ENCODE data around the gene L3MBTL3. TPM values are rescaled to one million over a fixed set of nuclear protein-coding genes. Genes with fewer than 3 reads are reported as not detected.

The L3MBTL3 gene
- total RNA-seq, 2 experiments from 2014 or later: 29.0 to 30.1 TPM

- Histone ChIP-seq H3K4me1 (ENCODE audit: insufficient read depth, low read length) (peaks cover 14% of the 10 kb centered on the region), H3K27ac (ENCODE audit: low read depth in 1 of 2, low read length in 2 of 2) (peak overlapping the region; percentile 31 to 71), H3K27me3 (ENCODE audit: control insufficient read depth in 1 of 2, insufficient read depth in 2 of 2, low read length in 2 of 2) (no peaks in the 10 kb centered on the region), H3K4me3 (ENCODE audit: low read length) (peak overlapping the region; percentile 91), H3K9me3 (ENCODE audit: control insufficient read depth in 1 of 2, insufficient read depth in 1 of 2, low read length in 2 of 2) (no peaks in the 10 kb centered on the region), H3K36me3 (ENCODE audit: insufficient read depth, low read length) (peaks cover 8% of the 10 kb centered on the region)
- ChIA-PET CTCF (interaction anchor here (0.7 to 1.8 kb wide), 22 partner anchors 8 to 523 kb away, joined by 3 to 13 read pairs (median 4); no protein-coding TSS in a partner anchor), POLR2A (interaction anchor here (0.7 to 3.5 kb wide), 12 partner anchors 9 to 531 kb away, joined by 3 to 33 read pairs (median 4); no protein-coding TSS in a partner anchor)
- peak; percentile 75 for TF ChIP-seq CTCF (IDR thresholded peaks at IDR 0.05)
- DNase-seq (peak; percentile 64 to 92 (median 68)), ATAC-seq (ENCODE audit: poor library complexity) (peak; percentile 51)
- Mint-ChIP-seq H3K27ac (peak overlapping the region; percentile 96), H3K36me3 (ENCODE audit: low read depth) (peaks cover 29% of the 10 kb centered on the region), H3K27me3 (no peaks in the 10 kb centered on the region), H3K4me1 (ENCODE audit: low read depth) (peaks cover 51% of the 10 kb centered on the region), H3K4me3 (peak overlapping the region; percentile 100), H3K9me3 (no peaks in the 10 kb centered on the region)
- intact Hi-C loops (cut with DNase I, micrococcal nuclease): loop anchor here (1.0 to 5.0 kb wide), 7 partner anchors 84 to 524 kb away; no protein-coding TSS in a partner anchor
Measured at GRCh38 chr6:130020907-130021629, 2.7 kb downstream of the L3MBTL3 start.

- H3K36me3 ChIP-seq (ENCODE audit: insufficient read depth, low read length): peaks cover 8% of the 10 kb centered on the region
- peaks cover 23% of the 10 kb centered on the region for H3K4me1 ChIP-seq (ENCODE audit: insufficient read depth, low read length)
- no peak for TF ChIP-seq CTCF (IDR thresholded peaks at IDR 0.05)
- no peak overlapping the region for H3K4me3 Mint-ChIP-seq
- intact Hi-C loops (cut with DNase I, micrococcal nuclease): no loop called here
- peaks cover 15% of the 10 kb centered on the region for H3K36me3 Mint-ChIP-seq (ENCODE audit: low read depth)
- no peak for DNase-seq
- no peak overlapping the region for H3K4me3 ChIP-seq (ENCODE audit: low read length)
- CTCF ChIA-PET: no interaction called here
- H3K4me1 Mint-ChIP-seq (ENCODE audit: low read depth): peaks cover 75% of the 10 kb centered on the region
- H3K27ac ChIP-seq (ENCODE audit: low read depth in 1 of 2, low read length in 2 of 2): peak overlapping the region in 1 of 2 donors; percentile 70
- no peaks in the 10 kb centered on the region for H3K9me3 ChIP-seq (ENCODE audit: control insufficient read depth in 1 of 2, insufficient read depth in 1 of 2, low read length in 2 of 2)
- H3K27ac Mint-ChIP-seq: peak overlapping the region; percentile 89
- ATAC-seq (ENCODE audit: poor library complexity): no peak
- H3K27me3 ChIP-seq (ENCODE audit: control insufficient read depth in 1 of 2, insufficient read depth in 2 of 2, low read length in 2 of 2): no peaks in the 10 kb centered on the region
- no peaks in the 10 kb centered on the region for H3K27me3 Mint-ChIP-seq
- POLR2A ChIA-PET: interaction anchor here (0.6 to 0.9 kb wide), 2 partner anchors 245 to 525 kb away, joined by 3 read pairs; no protein-coding TSS in a partner anchor
- H3K9me3 Mint-ChIP-seq: no peaks in the 10 kb centered on the region
Measured at GRCh38 chr6:130026859-130027258, 8.5 kb downstream of the L3MBTL3 start.

- H3K27me3 Mint-ChIP-seq: no peaks in the 10 kb centered on the region
- peak overlapping the region; percentile 89 for H3K27ac Mint-ChIP-seq
- no peak for TF ChIP-seq CTCF (IDR thresholded peaks at IDR 0.05)
- H3K27me3 ChIP-seq (ENCODE audit: control insufficient read depth in 1 of 2, insufficient read depth in 2 of 2, low read length in 2 of 2): no peaks in the 10 kb centered on the region
- ChIA-PET POLR2A (interaction anchor here (0.9 kb wide), 1 partner anchor 527 kb away, joined by 3 read pairs; no protein-coding TSS in a partner anchor), CTCF (no interaction called here)
- peak overlapping the region; percentile 30 to 70 for H3K27ac ChIP-seq (ENCODE audit: low read depth in 1 of 2, low read length in 2 of 2)
- H3K36me3 ChIP-seq (ENCODE audit: insufficient read depth, low read length): peaks cover 8% of the 10 kb centered on the region
- H3K9me3 Mint-ChIP-seq: no peaks in the 10 kb centered on the region
- H3K9me3 ChIP-seq (ENCODE audit: control insufficient read depth in 1 of 2, insufficient read depth in 1 of 2, low read length in 2 of 2): no peaks in the 10 kb centered on the region
- ATAC-seq (ENCODE audit: poor library complexity) (peak; percentile 91), DNase-seq (peak in 3 of 14 experiments; percentile 47 to 82 (median 53))
- H3K4me3 Mint-ChIP-seq: peak overlapping the region; percentile 60
- peaks cover 68% of the 10 kb centered on the region for H3K4me1 Mint-ChIP-seq (ENCODE audit: low read depth)
- intact Hi-C loops (cut with DNase I, micrococcal nuclease): no loop called here
- no peak overlapping the region for H3K4me3 ChIP-seq (ENCODE audit: low read length)
- peaks cover 23% of the 10 kb centered on the region for H3K4me1 ChIP-seq (ENCODE audit: insufficient read depth, low read length)
- H3K36me3 Mint-ChIP-seq (ENCODE audit: low read depth): peaks cover 20% of the 10 kb centered on the region
Measured at GRCh38 chr6:130027948-130028347, 9.6 kb downstream of the L3MBTL3 start.

Data from CD4-positive, alpha-beta T cell (primary cell).